H1 (cell line): ENCODE measurements around the gene RPUSD2. TPM values are rescaled to one million over a fixed set of nuclear protein-coding genes. Genes with fewer than 3 reads are reported as not detected.

Source experiments
- CTCF ChIA-PET: fragments of 300-600 bp; sonication (Branson Sonifier 250); formaldehyde crosslinking; loops from one replicate; lab custom pipeline; 2021; ENCODE audit not compliant: partially characterized antibody; lab: Charles Lee
- POLR2A ChIA-PET: fragments of 300-600 bp; sonication (Branson Sonifier 250); formaldehyde crosslinking; loops from one replicate; lab custom pipeline; 2021; ENCODE audit warnings: inconsistent platforms; ENCODE audit not compliant: partially characterized antibody; lab: Charles Lee
- DNase-seq, 2 experiments: peaks; one replicate each; pipeline versions ENCODE4 v3.0.0 to v3.0.0-alpha.2; 2010 to 2022; ENCODE audit warnings: low spot score in 2 of 2, low read depth in 1 of 2, mixed read lengths in 1 of 2
- FAIRE-seq: peaks from 2 replicates; lab custom pipeline; 2011; peaks lifted over from hg19 to GRCh38; lab: Jason Lieb, UNC
- H2AFZ ChIP-seq: 2 replicates; pipeline ENCODE4 v1.8.1; 2012; ENCODE audit warnings: low read length, inconsistent platforms
- H2AK5ac ChIP-seq: 2 replicates; pipeline ENCODE4 v1.6.1; 2013; ENCODE audit warnings: low read depth, low read length
- H2BK120ac ChIP-seq: replicated peaks from 2 replicates; pipeline ENCODE3; 2013; ENCODE audit warnings: low read depth, low read length, inconsistent platforms
- H2BK12ac ChIP-seq: 2 replicates; pipeline ENCODE4 v1.6.1; 2013; ENCODE audit warnings: low read depth, low read length
- H2BK15ac ChIP-seq: 2 replicates; pipeline ENCODE4 v1.6.1; 2013; ENCODE audit warnings: low read length
- H2BK20ac ChIP-seq: 2 replicates; pipeline ENCODE4 v1.6.1; 2013; ENCODE audit warnings: low read length
- H2BK5ac ChIP-seq: 2 replicates; pipeline ENCODE4 v1.6.1; 2013; ENCODE audit warnings: low read depth, low read length
- H3K14ac ChIP-seq: 2 replicates; pipeline ENCODE4 v1.6.1; 2013; ENCODE audit warnings: inconsistent platforms; ENCODE audit not compliant: insufficient read length
- H3K18ac ChIP-seq: 2 replicates; pipeline ENCODE4 v1.6.1; 2013; ENCODE audit warnings: low read length; ENCODE audit errors: extremely low read depth
- H3K23ac ChIP-seq: 2 replicates; pipeline ENCODE4 v1.6.1; 2013; ENCODE audit warnings: inconsistent platforms; ENCODE audit not compliant: insufficient read length
- H3K23me2 ChIP-seq: 2 replicates; pipeline ENCODE4 v1.6.1; 2013; ENCODE audit warnings: low read depth, low read length
- H3K27ac ChIP-seq: 2 replicates; pipeline ENCODE4 v1.6.1; 2011; ENCODE audit warnings: low read depth, low read length, inconsistent platforms
- H3K27me3 ChIP-seq, 4 experiments: replicated peaks in 1 of 4; 1 replicate in 1 of 4; 2 replicates in 3 of 4; pipeline versions ENCODE4 v1.6.1 to v1.8.1; 2011 to 2013; ENCODE audit warnings: low read length in 3 of 4, mild to moderate bottlenecking in 3 of 4, inconsistent platforms in 2 of 4, mixed read lengths in 2 of 4, moderate library complexity in 1 of 4; ENCODE audit not compliant: control insufficient read depth in 3 of 4, insufficient read depth in 3 of 4; ENCODE audit errors: extremely low read depth in 1 of 4
- H3K36me3 ChIP-seq, 4 experiments: 2 replicates each; pipeline versions ENCODE4 v1.6.1 to v1.8.1; 2011 to 2013; ENCODE audit warnings: mild to moderate bottlenecking in 4 of 4, low read length in 3 of 4, moderate library complexity in 2 of 4, control low read depth in 1 of 4, inconsistent platforms in 1 of 4; ENCODE audit not compliant: insufficient read depth in 4 of 4, control insufficient read depth in 2 of 4
- H3K4ac ChIP-seq: replicated peaks from 2 replicates; pipeline ENCODE3; 2013; ENCODE audit warnings: low read length, low read depth, mixed read lengths, inconsistent platforms; ENCODE audit not compliant: insufficient read length
- H3K4me1 ChIP-seq, 4 experiments: replicated peaks in 1 of 4; 1 replicate in 1 of 4; 2 replicates in 3 of 4; pipeline versions ENCODE4 v1.6.1 to v1.8.1; 2011 to 2013; ENCODE audit warnings: low read length in 3 of 4, inconsistent platforms in 2 of 4, mixed read lengths in 1 of 4; ENCODE audit not compliant: insufficient read depth in 4 of 4, control insufficient read depth in 3 of 4
- H3K4me2 ChIP-seq, 2 experiments: 2 replicates each; pipeline versions ENCODE4 v1.6.1 to v1.8.1; 2011 to 2013; ENCODE audit warnings: low read depth in 2 of 2, low read length in 2 of 2, control low read depth in 1 of 2, inconsistent platforms in 1 of 2, mild to moderate bottlenecking in 1 of 2; ENCODE audit not compliant: insufficient read depth in 1 of 2
- H3K4me3 ChIP-seq, 4 experiments: fragments of 200-600, 300-600 bp in 1 of 4; sonication (generic), shearing (Covaris generic), sonication (Bioruptor Twin) in 1 of 4; 2 replicates each; pipeline versions ENCODE4 v1.5.1 to v1.8.1; 2011 to 2016; ENCODE audit warnings: low read length in 4 of 4, low read depth in 3 of 4, control low read depth in 2 of 4, inconsistent platforms in 2 of 4, mild to moderate bottlenecking in 2 of 4, mixed read lengths in 1 of 4, moderate library complexity in 1 of 4; ENCODE audit not compliant: insufficient read depth in 2 of 4; ENCODE audit errors: extremely low read depth in 1 of 4
- H3K56ac ChIP-seq: replicated peaks from 2 replicates; pipeline ENCODE3; 2013; ENCODE audit warnings: low read depth, mild to moderate bottlenecking, mixed read lengths, low read length, inconsistent platforms; ENCODE audit not compliant: insufficient read length
- H3K79me1 ChIP-seq: 2 replicates; pipeline ENCODE4 v1.6.1; 2013; ENCODE audit warnings: low read depth, low read length, control low read depth
- H3K79me2 ChIP-seq, 2 experiments: 2 replicates each; pipeline versions ENCODE4 v1.6.1 to v1.8.1; 2012 to 2013; ENCODE audit warnings: low read length in 2 of 2, mild to moderate bottlenecking in 2 of 2, inconsistent platforms in 1 of 2; ENCODE audit not compliant: insufficient read depth in 2 of 2, control insufficient read depth in 1 of 2
- H3K9ac ChIP-seq, 4 experiments: replicated peaks in 1 of 4; 1 replicate in 1 of 4; 2 replicates in 3 of 4; pipeline versions ENCODE4 v1.6.1 to v1.8.1; 2011 to 2013; ENCODE audit warnings: low read depth in 3 of 4, low read length in 3 of 4, control low read depth in 2 of 4, mild to moderate bottlenecking in 2 of 4, moderate library complexity in 2 of 4, inconsistent platforms in 1 of 4; ENCODE audit errors: extremely low read depth in 1 of 4
- H3K9me3 ChIP-seq, 2 experiments: 2 replicates each; pipeline versions ENCODE4 v1.6.1 to v1.8.1; 2012 to 2013; ENCODE audit warnings: mild to moderate bottlenecking in 2 of 2, moderate library complexity in 2 of 2, control low read depth in 1 of 2, inconsistent platforms in 1 of 2, low read depth in 1 of 2, low read length in 1 of 2, mixed read lengths in 1 of 2; ENCODE audit not compliant: insufficient read depth in 2 of 2
- H4K20me1 ChIP-seq, 2 experiments: replicated peaks in 1 of 2; 2 replicates each; pipeline versions ENCODE3 to v1.8.1; 2011 to 2013; ENCODE audit warnings: inconsistent platforms in 2 of 2, low read length in 2 of 2, mild to moderate bottlenecking in 1 of 2; ENCODE audit not compliant: insufficient read depth in 2 of 2, control insufficient read depth in 1 of 2
- H4K5ac ChIP-seq: 2 replicates; pipeline ENCODE4 v1.6.1; 2013; ENCODE audit warnings: low read length, low read depth, mixed read lengths, inconsistent platforms; ENCODE audit not compliant: insufficient read length
- H4K8ac ChIP-seq: 2 replicates; pipeline ENCODE4 v1.8.0; 2013; ENCODE audit warnings: mild to moderate bottlenecking, moderate library complexity, low read length, inconsistent platforms; ENCODE audit not compliant: insufficient read depth; ENCODE audit errors: extremely low read depth
- H4K91ac ChIP-seq: replicated peaks from 2 replicates; pipeline ENCODE3; 2013; ENCODE audit warnings: low read length, mixed read lengths, inconsistent platforms; ENCODE audit not compliant: insufficient read length
- BRCA1 ChIP-seq: IDR thresholded peaks from 2 replicates; pipeline ENCODE4 v1.6.1; 2012; ENCODE audit warnings: low read depth, low read length, improper control_type of control experiment
- CBX8 ChIP-seq: fragments of 300-800, 300-1000 bp; sonication (generic); IDR thresholded peaks from 2 replicates; pipeline ENCODE4 v1.7.1; 2016; ENCODE audit warnings: low read depth, low read length, borderline replicate concordance
- CHD2 ChIP-seq: IDR thresholded peaks from 2 replicates; pipeline ENCODE4 v1.6.1; 2012; ENCODE audit warnings: low read length, improper control_type of control experiment
- EP300 ChIP-seq, 2 experiments: IDR thresholded peaks; 1 replicate in 1 of 2; 2 replicates in 1 of 2; pipeline ENCODE4 v1.6.1; 2011 to 2012; ENCODE audit warnings: low read depth in 2 of 2, low read length in 2 of 2, mild to moderate bottlenecking in 2 of 2, borderline replicate concordance in 1 of 2, inconsistent platforms in 1 of 2, moderate library complexity in 1 of 2
- NANOG ChIP-seq: IDR thresholded peaks from 2 replicates; pipeline ENCODE4 v1.6.1; 2011; ENCODE audit warnings: low read length, low read depth, mild to moderate bottlenecking, inconsistent platforms; ENCODE audit not compliant: insufficient read depth, poor library complexity, severe bottlenecking
- NRF1 ChIP-seq: IDR thresholded peaks from 2 replicates; pipeline ENCODE4 v1.6.1; 2011; ENCODE audit warnings: mild to moderate bottlenecking, low read depth, low read length, improper control_type of control experiment
- POLR2AphosphoS5 ChIP-seq: IDR thresholded peaks from 2 replicates; pipeline ENCODE4 v1.6.1; 2011; ENCODE audit warnings: low read depth, low read length
- RXRA ChIP-seq: IDR thresholded peaks from 2 replicates; pipeline ENCODE4 v1.6.1; 2011; ENCODE audit warnings: low read depth, mild to moderate bottlenecking, low read length, moderate library complexity; ENCODE audit not compliant: insufficient read depth
- SAP30 ChIP-seq: fragments of 300-600 bp; sonication (generic); IDR thresholded peaks from 2 replicates; pipeline ENCODE4 v1.7.1; 2012; ENCODE audit warnings: low read length, moderate library complexity, mild to moderate bottlenecking, inconsistent platforms; ENCODE audit not compliant: insufficient read depth, insufficient replicate concordance
- SIN3A ChIP-seq, 2 experiments: IDR thresholded peaks in 1 of 2; conservative IDR thresholded peaks in 1 of 2; 2 replicates each; pipeline ENCODE4 v1.6.1; 2011 to 2012; ENCODE audit warnings: low read length in 2 of 2, improper control_type of control experiment in 1 of 2, low read depth in 1 of 2, mild to moderate bottlenecking in 1 of 2
- SP4 ChIP-seq: IDR thresholded peaks from 2 replicates; pipeline ENCODE4 v1.6.1; 2012; ENCODE audit warnings: low read length, inconsistent platforms
- WGBS, 2 experiments: shearing (Covaris generic) in 1 of 2; methylation state at CpG; one replicate each; pipeline versions ENCODE4 v1.1.6 to v1.1.7; 2013 to 2015; ENCODE audit warnings: low lambda C conversion rate in 2 of 2, mixed read lengths in 2 of 2, inconsistent platforms in 1 of 2, low coverage in 1 of 2, missing lambda C conversion rate in 1 of 2; ENCODE audit not compliant: insufficient replicate concordance in 2 of 2, insufficient coverage in 1 of 2, insufficient read length in 1 of 2; ENCODE audit errors: extremely low coverage in 1 of 2, missing lambda C conversion rate in 1 of 2; 5-methylcytosine and 5-hydroxymethylcytosine counted together
- polyA plus RNA-seq, 7 experiments: library from polyadenylated mRNA; depleted of rRNA in 3 of 7; stranded (reverse) in 5 of 7; unstranded in 2 of 7; fragments of >200 nt in 5 of 7; fragments of 200-250 nt in 2 of 7; gene quantifications; 1 replicate in 5 of 7; 2 replicates in 1 of 7; 4 replicates in 1 of 7; pipeline versions ENCODE4 v1.2.1 to v1.2.3, GENCODE V29; 2011 to 2013; ENCODE audit warnings: missing spikeins in 2 of 7, mixed read lengths in 2 of 7
- total RNA-seq: library from RNA; stranded (reverse); fragmentation: NEBNext Ultra II Directional; extraction: Animal tissue kit (Norgen Biotek cat#: 25700); gene quantifications from 2 replicates; pipeline ENCODE4 v1.2.1, GENCODE V29; 2021

Gene RPUSD2
- total and polyA plus RNA-seq, 2 of the 8 experiments (the other 6 are each of a cell fraction or from before 2014, with no cell fraction given), result 14.5 to 28.5 TPM

GRCh38 chr15:40550341-40551037, 18.6 kb upstream of the RPUSD2 start:
- Histone ChIP-seq H4K20me1 (no peaks in the 10 kb centered on the region), H3K79me2 (no peaks in the 10 kb centered on the region), H3K36me3 (no peaks in the 10 kb centered on the region), H2BK20ac (no peak overlapping the region), H3K23me2 (no peaks in the 10 kb centered on the region), H3K4me3 (no peak overlapping the region), H3K9ac (no peak overlapping the region), H2BK5ac (no peak overlapping the region), H4K8ac (no peak overlapping the region), H3K27ac (no peak overlapping the region), H3K79me1 (no peaks in the 10 kb centered on the region), H2BK120ac (no peak overlapping the region), H3K23ac (no peak overlapping the region), H3K27me3 (no peaks in the 10 kb centered on the region), H3K4me1 (peaks cover 12 to 23% (median 13%) of the 10 kb centered on the region in 4 experiments), H3K18ac (no peak overlapping the region), H3K9me3 (no peaks in the 10 kb centered on the region), H2AFZ (no peak overlapping the region), H3K4ac (no peak overlapping the region), H4K5ac (no peak overlapping the region), H4K91ac (no peak overlapping the region), H3K56ac (no peak overlapping the region), H2AK5ac (no peak overlapping the region), H3K14ac (no peak overlapping the region), H3K4me2 (no peak overlapping the region), H2BK12ac (no peak overlapping the region), H2BK15ac (no peak overlapping the region)
- POLR2A ChIA-PET, result interaction anchor here (1.1 kb wide), 1 partner anchor 19 kb away, joined by 3 read pairs; the partner anchor contains the start of gene RPUSD2
- TF ChIP-seq NRF1 (no peak), CBX8 (no peak), EP300 (IDR thresholded peaks at IDR 0.05; ENCODE audit: borderline replicate concordance in 1 of 2, low read depth in 2 of 2, low read length in 2 of 2) (no peak), RXRA (no peak), NANOG (no peak), BRCA1 (no peak), POLR2AphosphoS5 (no peak), SP4 (no peak), SIN3A (conservative IDR thresholded peaks at IDR 0.05 in 1 of 2, IDR thresholded peaks at IDR 0.05 in 1 of 2; ENCODE audit: low read depth in 1 of 2, low read length in 2 of 2) (no peak), SAP30 (no peak), CHD2 (no peak)
- no peak for FAIRE-seq
- no peak for DNase-seq
- WGBS, 2 experiments, result 96% methylated on average over 6 of the region's 6 CpGs; no CpG with 5 or more reads in 1 of the 2 experiments
- CTCF ChIA-PET, result interaction anchor here (0.7 to 1.1 kb wide), 5 partner anchors 9 to 328 kb away, joined by 3 to 5 read pairs (median 3); no protein-coding TSS in a partner anchor
